SW 1271 (cell line): ENCODE data around the gene PTPA.
"Not testable (repeated sequence)": the region's sequence is repeated elsewhere in the genome, so short reads cannot be mapped to it uniquely, and the experiment has no call there.

ENCODE experiments used
- DNase-seq, 2 experiments: peaks; one replicate each; lab custom pipeline; 2025; lab: John Stamatoyannopoulos, UW

The PTPA gene

DNA sequence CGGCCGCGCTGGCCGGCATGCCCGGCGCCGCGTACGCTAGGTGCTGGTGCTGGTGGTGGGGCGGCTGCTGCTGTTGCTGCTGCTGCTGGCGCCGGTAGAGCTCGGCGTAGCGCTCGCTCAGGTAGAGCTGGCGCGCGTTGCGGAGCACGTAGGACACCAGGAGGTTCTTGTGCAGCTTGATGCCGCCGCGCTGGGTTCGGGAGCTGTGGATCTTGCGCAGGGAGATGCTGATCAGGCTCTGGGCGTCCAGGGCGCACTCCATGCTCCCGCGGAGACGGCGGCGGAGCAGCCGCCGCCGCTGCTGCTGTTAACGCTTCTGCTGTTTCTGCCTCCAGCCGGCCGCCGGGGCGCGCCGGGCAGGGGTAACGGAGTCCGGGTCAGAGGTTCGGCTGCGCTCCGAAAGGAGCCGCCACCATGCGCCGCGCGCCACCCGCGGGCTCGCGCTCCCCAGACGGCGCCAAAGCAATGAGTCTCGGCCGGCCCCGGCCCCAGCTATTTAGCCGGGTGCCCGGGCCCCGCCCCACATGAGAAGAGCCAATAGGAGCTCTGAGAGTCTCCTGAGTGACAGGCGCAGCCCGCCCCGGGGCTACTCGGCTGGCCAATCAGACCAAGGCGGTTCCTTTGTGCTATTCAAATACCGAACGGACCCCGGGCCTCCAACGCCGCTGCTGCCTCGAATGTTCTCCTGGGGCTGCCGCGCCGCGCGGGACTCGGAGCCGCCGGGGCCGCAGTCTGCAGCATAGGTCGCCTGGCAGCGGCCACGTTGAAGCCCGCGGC is 66.8 kb downstream of the PTPA start, which contains the start of gene IER5L:
Gene IER5L (minus strand): TSS at position 471 of the 777 bp plus-strand sequence. CDS start 209 bp downstream, at position 262.
- DNase-seq: peak; percentile 76 to 94

DNA sequence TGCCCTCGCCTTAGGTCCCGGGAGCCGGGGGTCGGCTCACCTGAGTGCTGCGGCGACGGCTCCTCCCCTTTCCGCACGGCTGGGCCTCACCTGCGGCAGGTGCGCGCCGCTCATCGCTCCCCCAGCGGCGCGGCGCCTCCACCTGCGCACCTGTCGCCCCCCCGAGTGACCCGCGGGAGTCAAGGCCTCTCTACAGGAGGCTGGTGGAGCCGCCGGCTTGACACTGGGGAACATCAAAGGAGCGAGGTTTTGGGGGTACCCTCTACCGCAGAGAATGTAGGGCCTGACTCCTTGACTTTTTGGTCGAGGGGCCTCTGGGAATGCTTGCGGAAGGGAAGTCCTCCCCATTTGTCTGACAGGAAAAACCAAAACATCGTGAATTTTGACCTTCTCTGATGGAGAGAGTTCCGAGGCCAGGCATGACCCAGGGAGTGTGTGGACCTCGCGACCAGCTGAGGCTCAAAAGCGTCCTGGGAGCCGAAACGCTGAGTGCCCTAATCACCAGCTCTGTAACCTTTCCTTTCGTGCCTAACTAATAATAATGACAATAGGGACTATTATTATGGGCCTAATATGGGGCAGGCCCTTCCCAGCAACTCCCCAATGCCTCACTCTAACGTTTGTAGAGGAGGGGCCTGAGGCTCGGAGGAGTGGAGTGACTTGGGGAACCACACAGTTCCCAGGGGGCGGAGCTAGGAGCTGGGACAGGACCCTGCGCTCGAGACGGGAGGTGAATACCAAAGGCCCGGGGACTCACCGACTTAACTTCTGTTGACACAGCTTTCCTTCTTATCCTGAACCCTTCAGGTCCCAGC is 67.6 kb downstream of the PTPA start:
- DNase-seq: no peak

DNA sequence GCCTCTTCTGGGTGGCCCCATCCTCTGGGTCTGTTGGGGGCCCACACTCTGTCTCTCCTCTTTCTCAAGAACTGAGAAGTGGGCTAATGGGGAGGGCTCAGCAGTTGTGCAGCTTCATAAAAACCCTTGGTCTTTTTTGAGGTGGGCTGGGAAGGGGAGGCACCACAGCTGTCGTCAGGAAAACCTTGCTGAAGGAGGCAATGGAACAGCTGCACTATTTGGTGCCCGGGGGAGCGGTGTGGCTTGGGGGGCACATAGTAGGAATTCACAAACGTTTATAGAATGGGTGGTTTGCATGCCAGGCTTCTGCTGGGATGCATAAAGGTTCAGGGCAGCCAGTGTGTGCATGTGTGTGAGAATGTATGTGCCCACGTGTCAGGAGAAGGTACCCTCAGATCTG is 70.0 kb downstream of the PTPA start:
- no peak for DNase-seq

DNA sequence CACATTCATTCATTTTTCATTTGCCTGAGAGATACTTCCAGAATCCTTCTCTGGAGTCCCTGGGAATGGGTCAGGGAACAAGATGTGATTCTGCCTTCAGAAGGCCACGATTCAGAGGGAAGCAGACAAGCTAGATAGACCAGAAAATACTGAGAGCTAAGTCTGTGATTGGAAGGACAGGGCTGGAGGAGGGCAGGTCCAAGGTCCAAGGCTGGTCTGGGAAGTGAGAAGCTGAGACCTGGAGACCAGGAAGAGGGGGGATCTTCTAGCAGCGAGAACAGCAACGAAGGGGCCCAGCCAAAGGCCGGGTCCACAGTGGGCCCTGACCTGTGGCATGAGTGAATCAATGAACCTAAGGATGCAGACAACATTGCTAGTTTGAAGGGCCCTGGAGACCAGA is 70.9 kb downstream of the PTPA start:
- DNase-seq: no peak

DNA sequence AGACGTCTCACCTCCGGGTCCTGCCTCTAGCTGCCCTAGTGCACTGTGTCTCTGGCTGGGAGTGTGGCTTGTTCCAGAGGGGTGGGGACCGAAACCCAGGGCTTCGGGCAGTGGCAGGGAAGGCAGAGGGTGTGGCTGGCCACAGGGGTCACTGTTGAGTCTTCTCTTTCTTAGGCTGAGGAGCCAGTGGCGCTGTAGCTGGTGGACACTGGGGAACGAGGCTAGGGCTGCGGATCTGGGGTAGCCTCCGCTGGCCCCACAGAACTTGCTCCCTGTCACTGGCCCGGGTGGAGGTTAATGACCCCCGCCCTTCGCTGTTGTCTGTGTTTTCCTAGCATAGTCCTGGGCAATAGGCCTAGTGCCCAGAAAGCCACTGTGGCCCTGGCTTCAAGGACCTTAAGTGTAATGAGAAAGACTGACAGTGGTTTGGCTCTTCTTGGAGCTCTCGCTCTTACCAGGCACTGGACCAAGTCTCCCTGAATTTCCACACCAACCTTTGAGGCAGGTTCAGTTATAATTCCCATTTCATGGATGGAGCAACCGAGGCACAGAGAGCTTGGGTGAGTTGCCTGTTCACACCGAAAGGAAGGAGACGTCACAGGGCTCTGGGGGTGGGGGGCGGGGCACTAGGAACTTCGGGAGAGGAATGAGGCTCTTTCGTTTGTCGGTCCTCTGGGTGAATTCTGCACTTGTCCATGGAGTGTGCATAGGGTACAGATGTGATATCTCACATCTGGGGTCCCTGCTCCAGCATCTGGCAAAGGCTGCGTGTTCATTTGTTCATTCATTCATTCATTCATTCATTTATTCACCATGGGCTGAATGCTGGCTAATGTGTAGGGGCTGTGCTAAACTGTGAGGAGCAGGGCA is 71.6 kb downstream of the PTPA start:
- DNase-seq: peak in 1 of 2 experiments; percentile 24

DNA sequence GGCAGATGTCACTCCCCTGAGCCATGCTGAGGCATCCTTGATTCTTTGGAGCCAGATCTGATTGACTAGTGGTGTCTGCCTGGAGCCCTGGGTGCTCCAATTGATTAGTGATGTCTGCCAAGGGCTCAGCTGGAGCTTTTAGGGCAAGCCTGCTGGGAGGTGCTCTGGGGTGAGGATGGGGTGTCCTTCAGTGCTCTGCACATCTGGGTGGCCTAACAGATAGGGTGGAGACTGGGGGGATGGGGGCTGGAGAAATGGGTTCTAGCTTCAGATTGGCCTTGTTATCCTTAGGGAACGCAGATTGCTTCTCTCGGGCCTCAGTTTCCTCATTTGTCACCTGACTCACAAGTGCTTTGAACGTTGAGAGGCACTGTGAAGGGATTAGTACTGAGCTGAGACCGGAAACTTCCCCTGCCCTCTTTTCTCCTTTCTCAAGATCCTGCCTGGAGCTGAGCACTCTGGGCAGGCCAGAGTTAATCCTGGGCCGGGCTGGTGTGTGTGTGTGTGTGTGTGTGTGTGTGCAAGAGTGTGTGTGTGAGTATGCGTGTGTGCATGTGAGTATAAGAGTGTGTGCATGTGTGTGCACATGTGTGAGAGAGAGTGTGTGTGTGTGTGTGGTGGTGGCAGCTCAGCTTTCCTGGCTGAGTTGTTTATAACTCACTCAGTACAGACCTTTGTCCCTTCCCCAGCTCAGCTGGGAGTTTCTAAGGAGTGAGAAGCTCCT is 72.4 kb downstream of the PTPA start:
- DNase-seq: peak in 1 of 2 experiments; percentile 12

DNA sequence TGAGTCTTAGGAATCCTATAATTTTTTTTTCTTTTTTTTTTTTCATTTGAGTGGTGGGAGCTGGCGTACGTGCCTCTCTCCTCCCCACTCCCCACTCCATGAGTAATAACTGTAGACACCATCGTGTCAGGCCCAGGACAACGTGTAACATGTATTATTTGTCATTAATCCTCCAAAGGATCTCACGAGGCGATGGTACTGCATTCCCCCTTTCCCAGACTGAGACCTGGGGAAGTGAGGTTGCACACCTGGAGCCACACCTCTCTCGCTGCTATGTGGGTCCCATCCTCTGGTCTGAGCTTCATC is 73.0 kb downstream of the PTPA start:
- no peak for DNase-seq

DNA sequence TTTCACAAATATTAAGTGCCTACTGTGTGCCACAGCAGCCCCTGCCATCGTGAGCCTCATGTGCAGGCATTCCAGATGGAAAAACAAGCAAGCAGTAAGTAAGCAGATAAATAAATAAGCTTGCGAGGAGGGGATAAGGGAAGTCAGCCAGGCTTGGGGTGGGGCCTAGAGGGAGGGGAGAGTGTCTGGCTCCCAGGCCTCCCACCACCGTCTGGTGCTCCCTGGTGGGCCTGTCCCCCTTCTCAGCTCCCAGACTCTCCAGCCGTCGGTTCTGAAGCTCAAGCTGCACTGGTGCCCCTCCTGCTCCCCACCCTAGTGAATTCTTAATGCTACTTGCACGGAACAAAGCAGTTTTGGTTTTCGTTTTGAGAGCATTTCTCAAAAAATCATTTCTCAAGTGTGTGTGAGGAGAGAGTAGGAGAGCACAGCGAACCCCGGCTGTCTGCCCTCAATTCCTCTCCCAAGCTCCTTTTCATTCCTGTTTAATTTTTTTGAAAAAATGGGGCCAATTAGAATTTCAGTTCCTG is 73.4 kb downstream of the PTPA start:
- no peak for DNase-seq

DNA sequence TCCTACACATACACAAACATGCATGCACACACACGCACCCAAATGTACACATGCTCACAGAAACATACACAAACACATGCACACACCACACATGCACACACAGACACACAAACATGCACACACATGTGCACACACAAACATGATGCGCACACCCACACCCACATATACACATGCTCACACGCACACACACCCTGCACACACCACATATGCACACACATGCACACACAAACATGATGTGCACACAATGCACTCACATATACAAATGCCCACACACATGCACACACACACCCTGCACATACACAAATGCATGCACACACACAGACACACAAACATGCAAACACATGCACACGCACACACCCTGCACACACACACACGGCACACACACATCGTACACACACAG is 74.2 kb downstream of the PTPA start:
- DNase-seq: no peak

DNA sequence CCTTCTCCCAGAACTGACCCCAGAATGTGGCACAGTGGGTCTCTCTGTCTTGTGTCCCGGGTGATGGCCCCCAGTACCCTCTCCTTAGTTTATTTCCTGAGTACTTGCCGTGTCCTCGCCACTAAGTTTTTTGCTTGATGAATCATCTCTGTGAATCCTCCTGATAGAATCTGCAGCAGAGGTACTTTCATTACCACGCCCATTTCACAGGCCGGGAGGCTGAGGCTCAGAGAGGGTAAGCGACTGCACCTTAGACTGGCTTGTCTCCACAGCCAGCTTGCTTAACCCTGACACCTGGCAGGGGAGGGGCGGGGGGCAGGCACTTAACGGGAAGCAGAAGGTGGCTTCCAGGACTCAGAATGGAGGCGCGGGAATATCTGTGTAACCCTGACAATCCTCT is 74.8 kb downstream of the PTPA start:
- DNase-seq: no peak

DNA sequence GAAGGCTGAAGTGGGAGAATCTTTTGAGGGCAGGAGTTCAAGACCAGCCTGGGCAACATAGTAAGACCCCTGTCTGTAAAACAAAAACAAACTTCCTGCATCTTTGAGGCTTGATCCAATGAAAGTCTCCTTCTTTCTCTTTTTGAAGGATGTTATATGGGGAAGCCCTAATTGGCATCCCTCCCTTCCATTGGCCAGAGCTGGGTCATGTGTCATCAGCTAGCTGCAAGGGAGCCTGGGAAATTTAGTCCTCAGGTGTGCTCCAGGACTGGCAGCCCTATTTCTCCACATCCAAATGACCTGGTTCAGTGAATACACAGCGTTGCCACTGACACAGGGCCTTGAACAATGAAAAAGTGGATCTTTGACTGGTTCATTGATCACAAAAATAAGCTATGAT is 75.8 kb downstream of the PTPA start:
- DNase-seq: no peak

DNA sequence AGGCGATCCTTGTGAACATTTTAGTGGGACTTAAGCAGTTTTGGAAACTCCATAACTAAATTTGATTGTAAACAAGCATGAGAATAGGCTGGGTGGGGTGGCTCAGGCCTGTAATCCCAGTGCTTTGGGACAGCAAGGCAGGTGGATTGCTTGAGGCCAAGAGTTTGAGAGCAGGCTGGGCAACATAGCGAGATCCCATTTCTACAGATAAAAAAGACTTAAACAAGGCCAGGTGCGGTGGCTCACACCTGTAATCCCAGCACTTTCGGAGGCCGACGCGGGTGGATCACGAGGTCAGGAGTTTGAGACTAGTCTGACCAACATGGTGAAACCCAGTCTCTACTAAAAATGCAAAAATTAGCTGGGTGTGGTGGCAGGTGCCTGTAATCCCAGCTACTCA is 78.8 kb downstream of the PTPA start:
- DNase-seq: not testable (repeated sequence)

DNA sequence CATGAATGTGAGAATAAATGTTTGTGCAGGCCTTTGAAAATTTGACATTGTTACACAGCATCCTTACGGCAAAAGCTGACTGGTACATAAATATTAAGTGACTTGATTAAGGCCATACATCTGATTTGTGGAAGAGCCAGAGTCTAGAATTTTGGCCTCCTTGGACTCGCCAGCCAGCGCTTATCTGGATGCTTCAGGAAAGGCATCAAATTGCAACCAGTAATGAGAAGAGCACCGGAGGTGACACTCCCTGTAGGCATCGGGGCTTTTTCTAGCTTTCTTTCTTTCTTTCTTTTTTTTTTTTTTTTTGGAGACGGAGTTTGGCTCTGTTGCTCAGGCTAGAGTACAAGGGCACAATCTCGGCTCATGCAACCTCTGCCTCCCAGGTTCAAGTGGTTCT is 80.0 kb downstream of the PTPA start:
- DNase-seq: no peak

DNA sequence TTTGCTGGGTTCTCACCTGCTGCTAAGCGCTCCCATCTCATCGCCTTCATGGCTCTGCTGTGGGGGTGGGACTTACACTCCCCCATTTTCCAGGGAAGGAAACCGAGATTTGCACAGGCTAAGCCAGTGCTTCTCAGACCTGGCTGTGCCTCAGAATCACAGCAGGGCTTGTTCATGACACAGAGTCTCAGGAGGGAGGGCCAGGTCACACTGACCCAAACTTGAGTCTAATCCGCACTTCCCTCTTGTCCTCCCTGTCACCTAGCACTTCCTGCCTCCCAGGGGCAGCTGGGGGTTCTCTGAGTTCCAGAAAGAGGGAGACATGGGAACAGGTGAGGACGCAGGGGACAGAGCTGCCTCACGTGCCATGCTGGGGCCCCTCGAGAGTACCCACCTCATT is 82.4 kb downstream of the PTPA start:
- DNase-seq: no peak

DNA sequence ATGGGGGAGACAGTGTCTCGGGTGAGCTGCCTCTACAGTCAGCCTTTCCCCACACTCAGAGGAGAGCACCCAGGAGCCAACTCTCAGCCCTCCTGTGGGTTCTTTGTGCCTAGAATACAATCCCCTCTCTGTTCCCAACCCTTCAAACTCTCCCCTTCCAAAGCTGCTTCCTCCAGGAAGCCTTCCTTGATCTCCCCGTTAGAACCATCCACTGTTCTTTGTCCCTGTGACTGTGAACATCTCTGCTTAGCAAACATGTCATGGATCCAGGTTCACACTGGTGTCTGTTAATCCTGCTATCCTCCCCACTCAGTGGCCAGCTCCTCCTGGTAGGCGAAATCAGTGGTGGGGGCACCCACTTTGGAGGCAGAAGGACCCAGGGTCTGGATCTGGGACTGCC is 83.0 kb downstream of the PTPA start:
- DNase-seq: no peak

DNA sequence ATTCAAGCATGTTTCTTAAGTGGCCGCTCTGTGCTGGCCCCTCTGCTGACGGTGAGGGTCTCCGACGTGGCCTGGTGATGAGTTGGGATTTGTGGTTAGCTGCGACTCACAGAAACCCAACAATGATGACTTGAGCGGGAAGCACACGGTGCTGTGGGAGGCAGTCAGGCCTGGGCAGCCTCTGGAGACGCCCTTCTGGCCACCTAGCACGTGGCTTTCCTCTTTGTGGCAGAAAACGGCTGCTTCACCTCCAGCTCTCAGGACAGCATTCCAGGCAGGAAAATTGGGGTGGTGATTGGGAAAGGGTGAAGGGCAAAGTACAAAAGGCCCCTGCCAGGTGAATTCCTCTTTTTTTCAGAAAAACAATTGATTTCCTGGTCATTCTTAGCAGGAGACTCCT is 84.4 kb downstream of the PTPA start:
- no peak for DNase-seq

DNA sequence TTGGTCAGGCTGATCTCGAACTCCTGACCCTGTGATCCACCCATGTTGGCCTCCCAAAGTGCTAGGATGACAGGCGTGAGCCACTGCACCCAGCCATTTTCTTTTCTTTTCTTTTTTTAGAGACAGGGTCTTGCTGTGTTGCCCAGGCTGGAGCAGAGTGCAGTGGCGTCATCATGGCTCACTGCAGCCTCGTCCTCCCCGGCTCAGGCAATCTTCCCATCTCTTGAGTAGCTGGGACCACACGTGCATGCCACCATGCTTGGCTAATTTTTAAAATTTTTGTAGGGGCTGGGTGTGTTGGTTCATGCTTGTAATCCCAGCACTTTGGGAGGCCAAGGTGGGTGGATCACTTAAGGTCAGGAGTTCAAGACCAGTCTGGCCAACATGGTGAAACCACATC is 85.8 kb downstream of the PTPA start:
- DNase-seq: not testable (repeated sequence)

DNA sequence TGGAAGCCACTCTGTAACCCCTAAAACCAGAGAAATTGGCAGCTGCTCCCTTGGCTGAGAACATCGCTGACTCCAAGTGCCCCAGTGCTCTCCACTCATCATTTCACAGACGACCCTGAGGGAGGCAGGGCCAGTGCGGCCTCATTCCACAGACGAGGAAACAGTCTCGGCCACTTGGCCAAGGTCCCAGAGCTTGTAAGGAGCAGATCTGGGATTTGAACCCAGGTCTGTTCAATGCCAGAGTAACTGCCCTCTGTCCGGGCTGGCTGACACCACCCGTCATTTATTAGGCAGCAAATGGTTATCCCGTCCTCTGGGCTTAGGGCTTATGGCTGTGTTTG is 86.7 kb downstream of the PTPA start:
- no peak for DNase-seq
